ENCODE data around the gene PALD1. TPM values are rescaled to one million over a fixed set of nuclear protein-coding genes. Genes with fewer than 3 reads are reported as not detected.

PALD1 gene
- total RNA-seq, 4 donors from 2014 or later, result 10.7 to 28.2 (median 14.0) TPM

- H3K36me3 ChIP-seq, result no peaks in the 10 kb centered on the region
- no peak for DNase-seq
- no peaks in the 10 kb centered on the region for H3K27me3 ChIP-seq
- H3K9me3 ChIP-seq, result no peaks in the 10 kb centered on the region
- intact Hi-C loops (cut with DNase I), result no loop called here
- 85 to 86% methylated on average over 16 of the region's 16 CpGs for WGBS, 2 donors
- TF ChIP-seq CTCF (IDR thresholded peaks at IDR 0.05) (no peak), POLR2A (IDR thresholded peaks at IDR 0.05) (no peak)
- H3K4me3 ChIP-seq (replicated peaks in 1 of 3), result no peak overlapping the region
- no peaks in the 10 kb centered on the region for H3K4me1 ChIP-seq
- H3K27ac ChIP-seq, result no peak overlapping the region
These were observed 114.4 kb downstream of the PALD1 start for GRCh38 chr10:70592746-70593512.

- no peaks in the 10 kb centered on the region for H3K4me1 ChIP-seq
- no peak for DNase-seq
- 87 to 94% methylated on average over 7 of the region's 7 CpGs for WGBS, 2 donors
- no peaks in the 10 kb centered on the region for H3K27me3 ChIP-seq
- H3K4me3 ChIP-seq (replicated peaks in 1 of 3), result no peak overlapping the region
- H3K9me3 ChIP-seq, result no peaks in the 10 kb centered on the region
- no peaks in the 10 kb centered on the region for H3K36me3 ChIP-seq
- intact Hi-C loops (cut with DNase I), result no loop called here
- no peak for TF ChIP-seq POLR2A (IDR thresholded peaks at IDR 0.05)
- no peak for TF ChIP-seq CTCF (IDR thresholded peaks at IDR 0.05)
- H3K27ac ChIP-seq, result no peak overlapping the region
These were observed 114.9 kb downstream of the PALD1 start for GRCh38 chr10:70593513-70593890.

- WGBS, 2 donors, result 44 to 72% methylated on average over 1 to 2 of the region's 3 CpGs
- no peaks in the 10 kb centered on the region for H3K36me3 ChIP-seq
- intact Hi-C loops (cut with DNase I), result no loop called here
- no peak for DNase-seq
- H3K4me1 ChIP-seq, result no peaks in the 10 kb centered on the region
- no peaks in the 10 kb centered on the region for H3K9me3 ChIP-seq
- no peak overlapping the region for H3K4me3 ChIP-seq (replicated peaks in 1 of 3)
- H3K27ac ChIP-seq, result no peak overlapping the region
- TF ChIP-seq CTCF (IDR thresholded peaks at IDR 0.05), result no peak
- TF ChIP-seq POLR2A (IDR thresholded peaks at IDR 0.05), result no peak
- H3K27me3 ChIP-seq, result no peaks in the 10 kb centered on the region
These were observed 115.6 kb downstream of the PALD1 start for GRCh38 chr10:70594161-70594560.

GRCh38 chr10:70595566-70596016 is 117.0 kb downstream of the PALD1 start:
- Histone ChIP-seq H3K27me3 (no peaks in the 10 kb centered on the region), H3K27ac (no peak overlapping the region), H3K36me3 (no peaks in the 10 kb centered on the region), H3K4me3 (replicated peaks in 1 of 3) (no peak overlapping the region), H3K9me3 (no peaks in the 10 kb centered on the region), H3K4me1 (no peaks in the 10 kb centered on the region)
- intact Hi-C loops (cut with DNase I), result no loop called here
- no peak for DNase-seq
- WGBS, 2 donors, result 89 to 92% methylated on average over 5 of the region's 5 CpGs
- no peak for TF ChIP-seq POLR2A (IDR thresholded peaks at IDR 0.05)
- no peak for TF ChIP-seq CTCF (IDR thresholded peaks at IDR 0.05)

- H3K36me3 ChIP-seq, result no peaks in the 10 kb centered on the region
- TF ChIP-seq POLR2A (IDR thresholded peaks at IDR 0.05), result no peak
- TF ChIP-seq CTCF (IDR thresholded peaks at IDR 0.05), result no peak
- H3K4me1 ChIP-seq, result no peaks in the 10 kb centered on the region
- H3K27me3 ChIP-seq, result no peaks in the 10 kb centered on the region
- WGBS, 2 donors, result 66 to 68% methylated on average over 14 of the region's 14 CpGs
- no peak overlapping the region for H3K27ac ChIP-seq
- intact Hi-C loops (cut with DNase I), result no loop called here
- no peak for DNase-seq
- H3K9me3 ChIP-seq, result no peaks in the 10 kb centered on the region
- H3K4me3 ChIP-seq (replicated peaks in 1 of 3), result no peak overlapping the region
These were observed 117.7 kb downstream of the PALD1 start for GRCh38 chr10:70596110-70596798.

Measured in thyroid gland (tissue), 4 donors.